ENCODE data around the gene ARHGAP21. TPM values are rescaled to one million over a fixed set of nuclear protein-coding genes. Genes with fewer than 3 reads are reported as not detected.
A peak's percentile ranks its signal among the peaks of the same experiment; 100 is the strongest.

Gene ARHGAP21
- total and polyA plus RNA-seq, 2 donors from 2014 or later, result 12.7 to 74.3 TPM

GRCh38 chr10:24718031-24718855 lies 5.4 kb downstream of the ARHGAP21 start:
- Histone ChIP-seq H3K27ac (ENCODE audit: low read depth in 2 of 2, low read length in 2 of 2) (no peak overlapping the region), H3K4me1 (ENCODE audit: control insufficient read depth in 2 of 3, insufficient read depth in 2 of 3, low read depth in 1 of 3, low read length in 3 of 3) (peaks cover 0 to 31% (median 16%) of the 10 kb centered on the region in 3 donors), H3K9ac (ENCODE audit: low read length in 3 of 3) (no peak overlapping the region), H3K4me3 (ENCODE audit: low read length in 3 of 3) (peak overlapping the region in 1 of 3 donors; percentile 33), H3K36me3 (ENCODE audit: control insufficient read depth in 2 of 3, insufficient read depth in 3 of 3, low read length in 3 of 3) (peaks cover 0 to 3% (median 0%) of the 10 kb centered on the region in 3 donors), H3K27me3 (ENCODE audit: control insufficient read depth, insufficient read depth, low read length) (no peaks in the 10 kb centered on the region), H3K9me3 (ENCODE audit: control insufficient read depth in 2 of 3, insufficient read depth in 1 of 3, low read length in 3 of 3) (no peaks in the 10 kb centered on the region)
- DNase-seq, result no peak
- FAIRE-seq, result no peak
- intact Hi-C loops (cut with DNase I), result no loop called here
- TF ChIP-seq CTCF (IDR thresholded peaks at IDR 0.05; ENCODE audit: borderline replicate concordance, extremely low read depth, insufficient read depth), result no peak

GRCh38 chr10:24716295-24716694 lies 7.4 kb downstream of the ARHGAP21 start:
- TF ChIP-seq CTCF (IDR thresholded peaks at IDR 0.05; ENCODE audit: borderline replicate concordance, extremely low read depth, insufficient read depth), result no peak
- FAIRE-seq, result no peak
- Histone ChIP-seq H3K27me3 (ENCODE audit: control insufficient read depth, insufficient read depth, low read length) (no peaks in the 10 kb centered on the region), H3K4me3 (ENCODE audit: low read length in 3 of 3) (no peak overlapping the region), H3K36me3 (ENCODE audit: control insufficient read depth in 2 of 3, insufficient read depth in 3 of 3, low read length in 3 of 3) (peaks cover 0 to 3% (median 0%) of the 10 kb centered on the region in 3 donors), H3K9me3 (ENCODE audit: control insufficient read depth in 2 of 3, insufficient read depth in 1 of 3, low read length in 3 of 3) (no peaks in the 10 kb centered on the region), H3K9ac (ENCODE audit: low read length in 3 of 3) (no peak overlapping the region), H3K4me1 (ENCODE audit: control insufficient read depth in 2 of 3, insufficient read depth in 2 of 3, low read depth in 1 of 3, low read length in 3 of 3) (peaks cover 0 to 24% (median 16%) of the 10 kb centered on the region in 3 donors), H3K27ac (ENCODE audit: low read depth in 2 of 2, low read length in 2 of 2) (no peak overlapping the region)
- DNase-seq, result peak in 1 of 5 donors; percentile 34
- intact Hi-C loops (cut with DNase I), result no loop called here

- no peak for FAIRE-seq
- Histone ChIP-seq H3K36me3 (ENCODE audit: control insufficient read depth in 2 of 3, insufficient read depth in 3 of 3, low read length in 3 of 3) (peaks cover 0 to 3% (median 0%) of the 10 kb centered on the region in 3 donors), H3K4me1 (ENCODE audit: control insufficient read depth in 2 of 3, insufficient read depth in 2 of 3, low read depth in 1 of 3, low read length in 3 of 3) (peaks cover 0 to 20% (median 16%) of the 10 kb centered on the region in 3 donors), H3K4me3 (ENCODE audit: low read length in 3 of 3) (no peak overlapping the region), H3K9me3 (ENCODE audit: control insufficient read depth in 2 of 3, insufficient read depth in 1 of 3, low read length in 3 of 3) (no peaks in the 10 kb centered on the region), H3K27me3 (ENCODE audit: control insufficient read depth, insufficient read depth, low read length) (no peaks in the 10 kb centered on the region), H3K9ac (ENCODE audit: low read length in 3 of 3) (no peak overlapping the region), H3K27ac (ENCODE audit: low read depth in 2 of 2, low read length in 2 of 2) (no peak overlapping the region)
- no peak for DNase-seq
- no peak for TF ChIP-seq CTCF (IDR thresholded peaks at IDR 0.05; ENCODE audit: borderline replicate concordance, extremely low read depth, insufficient read depth)
- intact Hi-C loops (cut with DNase I), result no loop called here
Observed at GRCh38 chr10:24715246-24715769, 8.4 kb downstream of the ARHGAP21 start.

Data from kidney (tissue), 14 donors.